Measurements from ENCODE around the gene GPRC5C.

Gene GPRC5C, protein sequence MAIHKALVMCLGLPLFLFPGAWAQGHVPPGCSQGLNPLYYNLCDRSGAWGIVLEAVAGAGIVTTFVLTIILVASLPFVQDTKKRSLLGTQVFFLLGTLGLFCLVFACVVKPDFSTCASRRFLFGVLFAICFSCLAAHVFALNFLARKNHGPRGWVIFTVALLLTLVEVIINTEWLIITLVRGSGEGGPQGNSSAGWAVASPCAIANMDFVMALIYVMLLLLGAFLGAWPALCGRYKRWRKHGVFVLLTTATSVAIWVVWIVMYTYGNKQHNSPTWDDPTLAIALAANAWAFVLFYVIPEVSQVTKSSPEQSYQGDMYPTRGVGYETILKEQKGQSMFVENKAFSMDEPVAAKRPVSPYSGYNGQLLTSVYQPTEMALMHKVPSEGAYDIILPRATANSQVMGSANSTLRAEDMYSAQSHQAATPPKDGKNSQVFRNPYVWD

DNA sequence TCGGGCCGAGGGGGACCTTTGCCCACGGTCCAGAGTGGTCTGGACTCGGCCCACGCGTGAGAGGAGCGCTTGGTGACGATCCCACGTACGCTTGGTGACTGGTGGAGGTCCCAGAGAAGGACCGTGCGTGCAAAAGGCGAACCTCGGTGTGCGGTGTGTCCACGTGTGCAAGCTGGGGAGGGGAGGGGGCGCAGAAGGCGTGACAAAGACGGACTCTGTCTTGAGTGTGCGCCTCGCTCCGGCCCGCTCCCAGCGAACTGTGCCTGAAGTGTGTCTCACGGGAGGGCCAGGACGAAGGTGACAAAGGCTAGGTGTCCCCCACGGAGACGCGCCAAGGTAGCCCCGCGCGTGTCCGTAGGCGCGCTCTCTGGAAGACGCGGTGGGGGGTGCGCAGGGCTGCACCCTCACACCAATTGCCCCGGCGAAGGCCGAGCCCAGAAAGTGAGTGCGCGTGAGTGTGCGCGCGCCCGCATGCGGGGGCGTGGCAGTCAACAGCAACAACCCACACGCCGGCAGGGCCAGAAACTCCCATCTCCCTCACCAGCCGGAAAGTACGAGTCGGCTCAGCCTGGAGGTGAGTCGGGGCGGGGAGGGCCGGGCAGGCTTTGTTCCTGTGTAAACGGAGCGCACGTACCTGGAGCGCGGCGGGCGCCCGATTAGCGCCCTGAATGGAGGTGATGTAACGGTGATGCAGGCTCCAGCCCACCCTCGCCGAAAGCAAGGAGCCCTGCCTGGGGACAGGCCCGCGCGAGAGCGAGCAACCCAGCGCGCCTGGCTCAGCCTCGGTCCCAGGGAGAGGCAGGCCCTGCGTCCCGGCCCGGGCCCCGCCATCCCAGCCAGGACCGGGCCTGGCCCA lies at the start of gene GPRC5C:
Gene GPRC5C, plus strand, starts transcription at position 521 of the 856 bp plus-strand sequence. CDS start 7,689 bp downstream, outside the sequence.
- peak; percentile 83 for DNase-seq
- in situ Hi-C loops (cut with MboI; ENCODE audit: low pct_unique_long_range_greater_than_20kb, low sequenced_read_pairs): no loop called here

DNA sequence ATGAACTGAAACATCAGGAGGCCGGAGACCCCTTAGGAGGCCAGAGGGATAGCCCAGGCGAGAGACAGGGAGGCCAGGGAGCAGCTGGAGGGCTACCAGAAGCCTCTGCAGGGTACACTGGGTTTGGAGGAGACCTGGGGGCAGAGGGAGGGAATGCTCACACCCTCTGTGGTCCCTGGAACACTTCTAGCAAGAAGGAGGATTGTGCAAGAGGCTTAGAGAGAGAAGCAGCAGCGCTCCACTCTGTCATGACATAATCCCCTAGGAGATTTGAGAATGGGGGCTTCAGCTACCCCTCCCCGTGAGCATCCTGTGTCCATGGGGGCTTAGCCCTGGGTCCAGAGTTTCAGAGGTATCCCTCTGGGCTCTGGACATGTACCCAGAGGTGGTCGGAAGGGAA lies 48.7 kb upstream of the GPRC5C start:
- in situ Hi-C loops (cut with MboI; ENCODE audit: low pct_unique_long_range_greater_than_20kb, low sequenced_read_pairs): no loop called here
- DNase-seq: no peak

- in situ Hi-C loops (cut with MboI; ENCODE audit: low pct_unique_long_range_greater_than_20kb, low sequenced_read_pairs): no loop called here
Observed at GRCh38 chr17:74385201-74385600, 46.7 kb upstream of the GPRC5C start.

DNA sequence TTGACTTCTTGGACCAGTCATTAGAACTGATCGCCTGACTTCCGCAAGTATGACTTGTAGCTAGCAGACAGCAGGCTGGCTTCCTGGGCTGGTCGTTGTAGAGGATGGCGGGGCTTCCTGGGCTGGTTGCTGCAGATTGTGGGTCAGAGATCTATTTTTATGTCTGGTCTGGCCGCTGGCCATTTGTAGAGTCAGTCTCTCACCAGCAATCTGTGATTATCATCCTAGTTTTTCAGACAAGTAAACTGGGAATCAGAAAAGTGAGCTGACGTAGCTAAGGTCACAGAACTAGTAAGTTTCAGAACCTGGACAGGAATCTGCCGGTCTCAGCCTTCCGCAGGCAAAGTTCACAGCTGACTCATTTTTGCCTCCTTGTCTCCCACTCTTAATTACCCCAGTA lies 45.5 kb upstream of the GPRC5C start:
- in situ Hi-C loops (cut with MboI; ENCODE audit: low pct_unique_long_range_greater_than_20kb, low sequenced_read_pairs): no loop called here
- no peak for DNase-seq

More at GRCh38 chr17:74385201-74385600, 46.7 kb upstream of the GPRC5C start:
- no peak for DNase-seq

DNA sequence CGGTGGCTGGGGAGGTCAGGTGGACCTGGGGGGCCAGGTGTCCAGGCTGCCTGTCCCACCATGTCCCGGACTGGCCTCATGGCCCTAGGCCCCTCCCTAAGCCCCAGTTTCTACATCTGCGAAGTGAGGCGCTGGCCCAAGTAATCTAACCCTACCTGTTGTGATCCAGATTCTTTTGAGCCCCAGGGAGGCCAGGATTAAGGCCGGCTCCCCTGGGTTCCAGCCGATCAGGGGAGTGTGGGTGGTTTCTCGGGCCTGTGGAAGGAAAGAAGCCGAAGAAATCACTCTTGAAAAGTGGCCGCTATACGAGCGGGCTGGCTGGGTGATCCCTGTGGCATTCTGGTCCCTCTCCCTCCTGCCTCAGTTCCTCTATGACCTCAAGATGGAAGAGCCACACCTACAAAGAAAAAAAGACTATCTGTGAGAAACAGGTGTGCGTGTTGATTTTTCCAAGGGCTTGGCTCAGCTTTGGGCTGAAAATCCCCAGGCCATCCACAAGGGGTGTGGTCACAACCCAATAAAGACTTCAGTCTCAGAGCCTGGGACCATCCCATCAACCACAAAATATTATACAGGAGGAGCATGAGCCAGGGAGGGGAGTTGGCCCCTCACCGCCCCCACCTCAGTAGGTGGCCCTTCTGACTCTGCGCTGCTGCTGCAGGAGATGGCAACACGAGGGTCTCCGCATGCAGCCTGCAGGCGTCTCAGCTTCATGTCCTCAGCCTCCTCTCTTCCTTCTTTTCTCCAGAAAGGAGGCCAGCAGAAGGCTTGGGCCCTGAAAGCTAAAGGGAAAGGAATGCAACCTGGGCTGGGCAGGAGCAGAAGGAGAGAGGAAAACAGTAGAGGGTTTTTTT lies 44.3 kb upstream of the GPRC5C start:
- DNase-seq: no peak
- in situ Hi-C loops (cut with MboI; ENCODE audit: low pct_unique_long_range_greater_than_20kb, low sequenced_read_pairs): no loop called here

- DNase-seq: no peak
- in situ Hi-C loops (cut with MboI; ENCODE audit: low pct_unique_long_range_greater_than_20kb, low sequenced_read_pairs): no loop called here
Observed at GRCh38 chr17:74389084-74389753, 42.7 kb upstream of the GPRC5C start.

GRCh38 chr17:74389937-74390679 lies 41.8 kb upstream of the GPRC5C start:
- in situ Hi-C loops (cut with MboI; ENCODE audit: low pct_unique_long_range_greater_than_20kb, low sequenced_read_pairs): no loop called here

DNA sequence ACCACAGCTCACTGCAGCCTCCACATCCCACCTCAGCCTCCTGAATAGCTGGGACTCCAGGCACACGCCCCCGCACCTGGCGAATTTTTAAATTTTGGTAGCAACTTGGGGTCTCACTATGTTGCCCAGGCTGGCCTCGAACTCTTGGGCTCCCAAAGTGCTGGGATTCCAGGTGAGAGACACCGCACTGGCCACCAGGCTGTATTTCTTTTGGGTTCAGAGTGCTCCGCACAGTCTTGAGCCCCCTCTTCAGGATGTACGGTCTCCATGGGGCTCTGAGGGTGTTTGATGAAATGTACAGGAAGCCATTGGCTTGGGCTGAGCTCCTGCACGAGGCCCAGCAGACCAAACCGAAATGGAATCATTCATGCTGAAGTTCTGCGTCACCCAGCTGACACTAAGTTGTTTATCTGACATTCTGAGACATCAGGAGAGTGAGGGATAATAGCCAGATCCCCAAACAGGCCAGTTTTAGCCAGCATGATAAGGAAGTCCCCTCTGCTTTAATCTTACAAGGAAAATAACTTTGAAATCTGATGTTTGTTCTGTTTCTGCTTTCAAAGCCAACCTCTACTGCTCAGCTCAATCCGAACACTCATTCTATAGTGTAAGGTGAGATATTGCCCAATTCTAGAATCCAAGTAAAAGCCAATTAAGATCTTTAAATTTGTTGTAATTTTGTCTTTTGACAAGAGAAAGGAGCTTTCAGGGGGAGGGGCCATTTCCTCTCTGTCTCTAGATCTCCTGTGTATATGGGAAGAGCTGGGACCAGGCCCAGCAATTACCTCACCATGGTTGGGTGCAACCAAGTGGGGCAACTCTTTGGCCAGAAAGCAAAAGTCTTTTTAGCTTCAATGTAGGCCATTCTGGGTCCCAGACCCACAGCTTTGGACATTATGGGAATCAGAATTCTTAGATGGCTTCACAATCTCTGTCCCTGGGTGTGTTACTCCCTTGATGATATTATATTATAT lies 40.9 kb upstream of the GPRC5C start:
- DNase-seq: no peak
- in situ Hi-C loops (cut with MboI; ENCODE audit: low pct_unique_long_range_greater_than_20kb, low sequenced_read_pairs): no loop called here

More at GRCh38 chr17:74389937-74390679, 41.8 kb upstream of the GPRC5C start:
- DNase-seq: no peak

DNA sequence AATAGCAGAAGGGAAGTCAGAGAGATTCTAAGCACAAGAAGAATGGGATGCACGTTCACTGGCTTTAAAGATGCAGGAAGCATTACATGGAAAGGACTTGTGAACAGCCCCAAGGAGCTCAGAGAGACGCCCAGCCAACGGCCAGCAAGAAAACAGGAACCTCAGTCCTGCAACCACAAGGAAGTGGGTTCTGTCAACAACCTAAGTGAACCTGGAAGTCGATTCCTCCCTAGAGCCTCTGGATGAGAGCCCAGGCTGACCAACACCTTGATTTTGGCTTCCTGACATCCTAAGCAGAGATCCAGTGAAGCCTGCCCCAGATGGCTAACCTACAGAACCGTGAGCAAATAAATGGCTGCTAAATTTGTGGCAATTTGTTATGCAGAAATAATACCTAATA lies 40.1 kb upstream of the GPRC5C start:
- in situ Hi-C loops (cut with MboI; ENCODE audit: low pct_unique_long_range_greater_than_20kb, low sequenced_read_pairs): no loop called here

DNA sequence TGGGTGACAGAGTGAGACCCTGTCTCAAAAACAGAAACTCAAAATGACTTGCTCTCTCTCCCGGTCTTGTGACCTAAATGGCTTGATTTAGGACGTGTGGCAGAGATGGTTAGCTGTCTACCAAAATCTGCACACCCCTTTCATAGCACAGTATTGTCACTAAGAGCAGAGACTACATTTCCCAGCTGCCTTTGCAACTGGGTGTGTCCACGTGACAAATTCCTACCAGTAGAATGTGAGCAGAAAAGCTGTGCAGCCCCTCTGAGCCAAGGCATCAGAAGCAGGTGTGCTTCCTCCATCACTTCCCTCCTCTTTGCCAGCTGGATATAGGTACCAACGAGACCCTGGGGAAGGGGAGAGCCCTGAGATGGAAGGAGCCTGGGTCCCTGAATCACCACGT lies 39.0 kb upstream of the GPRC5C start:
- no peak for DNase-seq
- in situ Hi-C loops (cut with MboI; ENCODE audit: low pct_unique_long_range_greater_than_20kb, low sequenced_read_pairs): no loop called here

More for the DNA sequence above, 40.1 kb upstream of the GPRC5C start:
- peak; percentile 57 for DNase-seq

DNA sequence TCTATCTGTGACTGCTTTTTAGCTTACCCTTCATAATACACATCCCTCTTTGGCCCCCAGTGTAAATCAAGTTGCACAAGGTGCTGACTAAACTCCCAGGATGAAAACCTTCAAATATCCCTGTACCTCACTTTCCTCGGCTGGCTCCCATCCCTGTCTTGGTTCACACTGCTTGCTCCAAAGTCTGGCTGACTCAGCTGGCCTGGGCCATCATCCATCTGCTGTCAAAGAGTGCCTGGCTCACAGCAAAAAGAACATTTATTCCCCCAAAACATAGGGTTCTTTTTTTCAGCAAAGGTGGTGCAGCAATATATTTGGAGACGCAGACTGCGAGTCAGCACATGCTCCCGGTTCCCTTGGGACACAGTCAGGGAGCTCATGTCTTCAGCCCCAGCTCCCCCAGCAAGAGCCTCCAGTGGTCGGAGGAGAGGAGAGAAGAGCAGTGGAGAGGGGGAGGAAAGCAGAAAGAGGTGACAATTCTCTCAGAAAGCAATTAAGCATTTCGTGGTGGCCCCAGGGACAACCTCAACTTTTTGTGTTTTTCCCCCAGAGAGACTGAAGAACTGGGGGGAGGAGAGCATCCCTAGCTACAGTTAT lies 38.4 kb upstream of the GPRC5C start:
- no peak for DNase-seq
- in situ Hi-C loops (cut with MboI; ENCODE audit: low pct_unique_long_range_greater_than_20kb, low sequenced_read_pairs): no loop called here

GRCh38 chr17:74394275-74394950 lies 37.5 kb upstream of the GPRC5C start:
- in situ Hi-C loops (cut with MboI; ENCODE audit: low pct_unique_long_range_greater_than_20kb, low sequenced_read_pairs): no loop called here
- no peak for DNase-seq

DNA sequence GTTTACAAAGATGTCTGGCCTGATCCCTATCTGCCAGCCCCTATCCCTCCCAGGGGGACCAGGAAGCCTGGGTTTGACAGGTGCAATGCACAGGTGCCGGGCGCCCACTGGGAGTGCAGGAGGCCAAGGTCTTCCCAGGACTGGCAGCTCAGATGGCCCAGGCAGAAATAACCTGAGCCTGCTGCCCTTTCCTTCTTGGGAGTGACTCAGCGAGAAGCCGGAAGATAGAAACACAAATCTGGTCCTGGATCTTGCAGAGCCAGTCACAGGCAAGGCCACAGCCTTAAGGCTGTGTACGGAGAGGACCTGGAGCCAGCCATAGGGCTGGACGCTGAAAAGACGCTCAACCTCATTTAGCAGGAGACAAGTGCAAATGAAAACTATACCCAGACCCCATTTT lies 36.9 kb upstream of the GPRC5C start:
- in situ Hi-C loops (cut with MboI; ENCODE audit: low pct_unique_long_range_greater_than_20kb, low sequenced_read_pairs): no loop called here
- no peak for DNase-seq

DNA sequence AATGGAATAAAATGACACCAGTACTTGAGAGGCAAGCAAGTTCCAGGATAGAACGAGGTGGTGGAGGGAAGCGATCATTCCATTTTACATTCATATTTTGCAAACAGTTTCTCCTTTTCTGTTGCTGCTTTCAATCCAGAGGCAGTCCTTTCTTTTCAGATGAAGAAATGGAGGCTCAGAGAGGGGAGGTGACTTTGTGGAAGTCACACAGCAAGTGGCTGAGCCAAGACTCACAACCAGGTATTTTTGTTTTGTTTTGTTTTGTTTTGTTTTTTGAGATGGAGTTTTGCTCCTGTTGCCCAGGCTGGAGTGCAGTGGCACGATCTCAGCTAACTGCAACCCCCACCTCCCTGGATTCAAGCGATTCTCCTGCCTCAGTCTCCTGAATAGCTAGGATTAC lies 35.3 kb upstream of the GPRC5C start:
- in situ Hi-C loops (cut with MboI; ENCODE audit: low pct_unique_long_range_greater_than_20kb, low sequenced_read_pairs): no loop called here
- DNase-seq: no peak

GRCh38 chr17:74402048-74402447 lies 29.8 kb upstream of the GPRC5C start:
- DNase-seq: no peak

GRCh38 chr17:74403512-74404137 lies 28.3 kb upstream of the GPRC5C start:
- in situ Hi-C loops (cut with MboI; ENCODE audit: low pct_unique_long_range_greater_than_20kb, low sequenced_read_pairs): no loop called here
- no peak for DNase-seq

More at GRCh38 chr17:74402048-74402447, 29.8 kb upstream of the GPRC5C start:
- in situ Hi-C loops (cut with MboI; ENCODE audit: low pct_unique_long_range_greater_than_20kb, low sequenced_read_pairs): no loop called here
